ENCODE results near the gene NDUFV2.

DNA sequence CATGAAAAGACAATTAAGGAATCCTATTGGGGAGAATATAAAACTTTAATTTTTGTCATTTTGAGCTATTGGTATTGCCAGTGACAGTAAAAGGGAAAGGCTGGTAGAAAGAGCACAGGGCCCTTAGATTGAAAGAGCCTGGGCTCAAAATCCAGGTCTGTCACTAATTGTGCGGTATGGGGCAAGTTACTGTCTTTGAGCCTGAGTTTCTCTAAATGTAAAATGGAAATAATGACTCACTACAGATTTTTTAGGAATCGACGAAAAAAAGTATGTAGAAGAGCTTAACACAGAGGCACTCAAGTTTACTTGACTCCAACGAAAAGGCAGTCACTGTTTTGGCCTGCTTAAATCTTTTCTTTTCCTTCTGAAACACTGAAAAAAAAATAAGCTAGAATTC, 7.0 kb downstream of the NDUFV2 start:
- TF ChIP-seq SALL2 (CRISPR knock-in tag; IDR thresholded peaks at IDR 0.05) (no peak), U2AF2 (IDR thresholded peaks at IDR 0.05; ENCODE audit: low read depth, low read length) (no peak), ONECUT2 (CRISPR knock-in tag; IDR thresholded peaks at IDR 0.05) (no peak), FOXJ3 (CRISPR knock-in tag; IDR thresholded peaks at IDR 0.05; ENCODE audit: borderline replicate concordance) (no peak), ZNF777 (CRISPR knock-in tag; IDR thresholded peaks at IDR 0.05) (no peak), ZFP82 (CRISPR knock-in tag; IDR thresholded peaks at IDR 0.05; ENCODE audit: borderline replicate concordance) (no peak), TCF12 (IDR thresholded peaks at IDR 0.05) (no peak), TCF12 (CRISPR knock-in tag; IDR thresholded peaks at IDR 0.05) (no peak), ZFP1 (CRISPR knock-in tag; IDR thresholded peaks at IDR 0.05) (no peak)
- TF ChIP-seq, protein P1, sequence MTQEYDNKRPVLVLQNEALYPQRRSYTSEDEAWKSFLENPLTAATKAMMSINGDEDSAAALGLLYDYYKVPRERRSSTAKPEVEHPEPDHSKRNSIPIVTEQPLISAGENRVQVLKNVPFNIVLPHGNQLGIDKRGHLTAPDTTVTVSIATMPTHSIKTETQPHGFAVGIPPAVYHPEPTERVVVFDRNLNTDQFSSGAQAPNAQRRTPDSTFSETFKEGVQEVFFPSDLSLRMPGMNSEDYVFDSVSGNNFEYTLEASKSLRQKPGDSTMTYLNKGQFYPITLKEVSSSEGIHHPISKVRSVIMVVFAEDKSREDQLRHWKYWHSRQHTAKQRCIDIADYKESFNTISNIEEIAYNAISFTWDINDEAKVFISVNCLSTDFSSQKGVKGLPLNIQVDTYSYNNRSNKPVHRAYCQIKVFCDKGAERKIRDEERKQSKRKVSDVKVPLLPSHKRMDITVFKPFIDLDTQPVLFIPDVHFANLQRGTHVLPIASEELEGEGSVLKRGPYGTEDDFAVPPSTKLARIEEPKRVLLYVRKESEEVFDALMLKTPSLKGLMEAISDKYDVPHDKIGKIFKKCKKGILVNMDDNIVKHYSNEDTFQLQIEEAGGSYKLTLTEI (CRISPR knock-in tag; conservative IDR thresholded peaks at IDR 0.05): no peak
- TF ChIP-seq, protein P2, sequence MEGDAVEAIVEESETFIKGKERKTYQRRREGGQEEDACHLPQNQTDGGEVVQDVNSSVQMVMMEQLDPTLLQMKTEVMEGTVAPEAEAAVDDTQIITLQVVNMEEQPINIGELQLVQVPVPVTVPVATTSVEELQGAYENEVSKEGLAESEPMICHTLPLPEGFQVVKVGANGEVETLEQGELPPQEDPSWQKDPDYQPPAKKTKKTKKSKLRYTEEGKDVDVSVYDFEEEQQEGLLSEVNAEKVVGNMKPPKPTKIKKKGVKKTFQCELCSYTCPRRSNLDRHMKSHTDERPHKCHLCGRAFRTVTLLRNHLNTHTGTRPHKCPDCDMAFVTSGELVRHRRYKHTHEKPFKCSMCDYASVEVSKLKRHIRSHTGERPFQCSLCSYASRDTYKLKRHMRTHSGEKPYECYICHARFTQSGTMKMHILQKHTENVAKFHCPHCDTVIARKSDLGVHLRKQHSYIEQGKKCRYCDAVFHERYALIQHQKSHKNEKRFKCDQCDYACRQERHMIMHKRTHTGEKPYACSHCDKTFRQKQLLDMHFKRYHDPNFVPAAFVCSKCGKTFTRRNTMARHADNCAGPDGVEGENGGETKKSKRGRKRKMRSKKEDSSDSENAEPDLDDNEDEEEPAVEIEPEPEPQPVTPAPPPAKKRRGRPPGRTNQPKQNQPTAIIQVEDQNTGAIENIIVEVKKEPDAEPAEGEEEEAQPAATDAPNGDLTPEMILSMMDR (CRISPR knock-in tag; IDR thresholded peaks at IDR 0.05): no peak
